ENCODE data around the gene SPG7. TPM values are rescaled to one million over a fixed set of nuclear protein-coding genes. Genes with fewer than 3 reads are reported as not detected.

The SPG7 gene
- total RNA-seq: 111 and 137 TPM in 2 replicates

GRCh38 chr16:89507834-89508590 is at the start of gene SPG7:
SPG7 (plus strand) TSS chr16:89508403; CDS start chr16:89508418, 15 bp downstream.

GRCh38 chr16:89490439-89491237 is 17.6 kb upstream of the SPG7 start, which contains the start of gene ANKRD11:
ANKRD11 (minus strand) TSS chr16:89490561; CDS start chr16:89317019, 173,542 bp downstream.

GRCh38 chr16:89560378-89561141 is 52.4 kb downstream of the SPG7 start, which contains the start of gene RPL13:
RPL13 (plus strand) TSS chr16:89560682; CDS start chr16:89560960, 278 bp downstream.

GRCh38 chr16:89575247-89576152 is 67.3 kb downstream of the SPG7 start, which contains the start of gene CPNE7:
CPNE7 (plus strand) TSS chr16:89575758; CDS start chr16:89575898, 140 bp downstream.

Other genes starting within 250 kb of the SPG7 start
- 39.2 and 56.8 TPM in 2 replicates for gene ANKRD11, start 17.8 kb upstream of the SPG7 start, total RNA-seq
- 2,819 and 4,200 TPM in 2 replicates for gene RPL13, start 52.3 kb downstream of the SPG7 start, total RNA-seq
- gene CPNE7, start 67.4 kb downstream of the SPG7 start, total RNA-seq: 0.17 and 0.65 TPM in 2 replicates
- 0.22 and 0.34 TPM in 2 replicates for gene DPEP1, start 105.2 kb downstream of the SPG7 start, total RNA-seq
- 66.6 and 71.3 TPM in 2 replicates for gene CHMP1A, start 149.3 kb downstream of the SPG7 start, total RNA-seq
- 1.2 and 1.5 TPM in 2 replicates for gene SPATA33, start 149.4 kb downstream of the SPG7 start, total RNA-seq
- 30.2 and 38.0 TPM in 2 replicates for gene CDK10, start 178.3 kb downstream of the SPG7 start, total RNA-seq
- 11.3 and 11.6 TPM in 2 replicates for gene SPATA2L, start 193.3 kb downstream of the SPG7 start, total RNA-seq
- gene VPS9D1, start 212.5 kb downstream of the SPG7 start, total RNA-seq: 3.3 and 4.7 TPM in 2 replicates
- 12.4 and 16.7 TPM in 2 replicates for gene ZNF276, start 213.1 kb downstream of the SPG7 start, total RNA-seq

Data from dermis lymphatic vessel endothelial cell (primary cell).